Kidney epithelial cell (primary cell): ENCODE data around the gene ABCC8. TPM values are rescaled to one million over a fixed set of nuclear protein-coding genes. Genes with fewer than 3 reads are reported as not detected.
"Not testable (repeated sequence)": the region's sequence is repeated elsewhere in the genome, so short reads cannot be mapped to it uniquely, and the experiment has no call there.

Experiments used
- DNase-seq: peaks from one replicate; pipeline ENCODE4 v3.0.0-alpha.2; 2010; ENCODE audit warnings: low read depth
- H3K27me3 ChIP-seq: 2 replicates; pipeline ENCODE4 v1.6.0; 2011; ENCODE audit warnings: low read length; ENCODE audit not compliant: control insufficient read depth, insufficient read depth
- H3K36me3 ChIP-seq: 2 replicates; pipeline ENCODE4 v1.5.1; 2011; ENCODE audit warnings: low read length; ENCODE audit not compliant: control insufficient read depth, insufficient read depth
- H3K4me3 ChIP-seq: 2 replicates; pipeline ENCODE4 v1.5.1; 2011; ENCODE audit warnings: low read depth, mild to moderate bottlenecking, control low read depth, low read length
- CTCF ChIP-seq: IDR thresholded peaks from 2 replicates; pipeline ENCODE4 v1.5.1; 2011; ENCODE audit warnings: mild to moderate bottlenecking, moderate library complexity, low read length, control low read depth, inconsistent platforms; ENCODE audit not compliant: insufficient read depth, poor library complexity, severe bottlenecking
- total RNA-seq: library from RNA; depleted of rRNA; stranded (reverse); fragments of >200 nt; gene quantifications from 2 replicates; pipeline ENCODE4 v1.2.3, GENCODE V29; 2015

The ABCC8 gene
- total RNA-seq, 1 donor from 2014 or later, result not detected

GRCh38 chr11:17428925-17429324, 47.7 kb downstream of the ABCC8 start:
- no peak for TF ChIP-seq CTCF
- H3K27me3 ChIP-seq, result peaks cover 2% of the 10 kb centered on the region

GRCh38 chr11:17428261-17428660, 48.4 kb downstream of the ABCC8 start:
- Histone ChIP-seq H3K4me3 (no peak overlapping the region), H3K36me3 (no peaks in the 10 kb centered on the region), H3K27me3 (peaks cover 5% of the 10 kb centered on the region)
- no peak for DNase-seq
- TF ChIP-seq CTCF, result no peak

More at GRCh38 chr11:17428925-17429324, 47.7 kb downstream of the ABCC8 start:
- DNase-seq, result no peak
- H3K4me3 ChIP-seq, result no peak overlapping the region
- no peaks in the 10 kb centered on the region for H3K36me3 ChIP-seq

GRCh38 chr11:17426233-17426632, 50.4 kb downstream of the ABCC8 start:
- not testable (repeated sequence) for H3K27me3 ChIP-seq, H3K36me3 ChIP-seq, DNase-seq, H3K4me3 ChIP-seq

GRCh38 chr11:17423533-17424310, 52.9 kb downstream of the ABCC8 start:
- no peak for DNase-seq
- Histone ChIP-seq H3K36me3 (no peaks in the 10 kb centered on the region), H3K4me3 (no peak overlapping the region), H3K27me3 (peaks cover 24% of the 10 kb centered on the region)
- no peak for TF ChIP-seq CTCF

GRCh38 chr11:17421781-17422180, 54.9 kb downstream of the ABCC8 start:
- no peak for DNase-seq
- H3K4me3 ChIP-seq, result no peak overlapping the region
- H3K36me3 ChIP-seq, result no peaks in the 10 kb centered on the region
- H3K27me3 ChIP-seq, result peaks cover 24% of the 10 kb centered on the region
- TF ChIP-seq CTCF, result no peak

GRCh38 chr11:17418444-17419081, 58.1 kb downstream of the ABCC8 start:
- Histone ChIP-seq H3K4me3 (no peak overlapping the region), H3K27me3 (peaks cover 37% of the 10 kb centered on the region), H3K36me3 (no peaks in the 10 kb centered on the region)
- DNase-seq, result no peak
- no peak for TF ChIP-seq CTCF
